GM23338 (cell line): ENCODE results near the gene TRPC6. TPM values are rescaled to one million over a fixed set of nuclear protein-coding genes. Genes with fewer than 3 reads are reported as not detected.

Experiments
- ATAC-seq: fragments of 200-7000 bp; cut with Tn5 transposase; 3 replicates; pipeline ENCODE4 v1.9.1; 2020
- DNase-seq: peaks from one replicate; pipeline ENCODE4 v3.0.0-alpha.2; 2015; ENCODE audit warnings: low spot score
- H2AFZ ChIP-seq: fragments of 200-600 bp; sonication (generic); 2 replicates; pipeline ENCODE4 v1.8.0; 2016; ENCODE audit warnings: antibody characterized with exemption, mild to moderate bottlenecking, moderate library complexity
- H3F3A ChIP-seq: fragments of 200-600 bp; sonication (generic); replicated peaks from 2 replicates; pipeline ENCODE4 v1.8.0; 2017; ENCODE audit warnings: antibody characterized with exemption, mixed run types, low read depth
- H3K27ac ChIP-seq: fragments of 200-600 bp; sonication (generic); 2 replicates; pipeline ENCODE4 v1.6.1; 2016; ENCODE audit warnings: low read depth
- H3K27me3 ChIP-seq: fragments of 200-600 bp; sonication (generic); 2 replicates; pipeline ENCODE4 v1.8.0; 2016; ENCODE audit warnings: mild to moderate bottlenecking, mixed run types, moderate library complexity; ENCODE audit not compliant: insufficient read depth
- H3K36me3 ChIP-seq: fragments of 200-600 bp; sonication (generic); 2 replicates; pipeline ENCODE4 v1.8.0; 2016; ENCODE audit warnings: mild to moderate bottlenecking; ENCODE audit not compliant: insufficient read depth
- H3K4me1 ChIP-seq: fragments of 200-600 bp; sonication (generic); 2 replicates; pipeline ENCODE4 v1.8.0; 2016; ENCODE audit warnings: mild to moderate bottlenecking, moderate library complexity; ENCODE audit not compliant: insufficient read depth
- H3K4me2 ChIP-seq: fragments of 200-600 bp; sonication (generic); 2 replicates; pipeline ENCODE4 v1.7.1; 2017; ENCODE audit warnings: mixed run types
- H3K4me3 ChIP-seq: fragments of 200-600 bp; sonication (generic); 2 replicates; pipeline ENCODE4 v1.6.1; 2016; ENCODE audit warnings: mixed run types
- H3K79me2 ChIP-seq: fragments of 200-600 bp; sonication (generic); replicated peaks from 2 replicates; pipeline ENCODE4 v1.8.0; 2017; ENCODE audit warnings: mild to moderate bottlenecking; ENCODE audit not compliant: insufficient read depth
- H3K9me2 ChIP-seq: fragments of 200-600 bp; sonication (generic); 2 replicates; pipeline ENCODE4 v1.8.0; 2017; ENCODE audit not compliant: insufficient read depth
- H4K20me1 ChIP-seq: fragments of 200-600 bp; sonication (generic); replicated peaks from 2 replicates; pipeline ENCODE4 v1.8.0; 2017; ENCODE audit warnings: mild to moderate bottlenecking; ENCODE audit not compliant: insufficient read depth
- H3K27ac Mint-ChIP-seq: 2 replicates; pipeline ENCODE4 v1.8.0; 2020; ENCODE audit warnings: inconsistent platforms, mild to moderate bottlenecking, moderate library complexity, mixed read lengths
- H3K27me3 Mint-ChIP-seq: 3 replicates; pipeline ENCODE4 v1.8.0; 2022; ENCODE audit warnings: low read depth, mild to moderate bottlenecking, moderate library complexity, mixed read lengths, inconsistent platforms; ENCODE audit not compliant: insufficient read depth, poor library complexity
- H3K36me3 Mint-ChIP-seq: 3 replicates; pipeline ENCODE4 v1.8.0; 2021; ENCODE audit warnings: low read depth, mild to moderate bottlenecking, inconsistent platforms, moderate library complexity, mixed read lengths
- H3K4me1 Mint-ChIP-seq: 3 replicates; pipeline ENCODE4 v1.8.0; 2020; ENCODE audit warnings: mild to moderate bottlenecking, inconsistent platforms, mixed read lengths
- H3K4me3 Mint-ChIP-seq: 3 replicates; pipeline ENCODE4 v1.8.0; 2021; ENCODE audit warnings: moderate library complexity, mild to moderate bottlenecking, inconsistent platforms, mixed read lengths
- H3K9me3 Mint-ChIP-seq: 3 replicates; pipeline ENCODE4 v1.8.0; 2020; ENCODE audit warnings: moderate library complexity, mild to moderate bottlenecking, inconsistent platforms, mixed read lengths
- CREB1 ChIP-seq: fragments of 250-450 bp; sonication (Bioruptor Pico); IDR thresholded peaks from 2 replicates; pipeline ENCODE4 v1.5.0; 2020; ENCODE audit warnings: low read depth, mild to moderate bottlenecking, moderate library complexity
- EZH2 ChIP-seq: fragments of 200-600 bp; sonication (generic); IDR thresholded peaks from one replicate; pipeline ENCODE4 v1.8.0; 2017; ENCODE audit warnings: antibody characterized with exemption, mild to moderate bottlenecking, low read depth; ENCODE audit not compliant: unreplicated experiment
- EZH2phosphoT487 ChIP-seq: fragments of 200-600 bp; sonication (generic); IDR thresholded peaks from one replicate; pipeline ENCODE4 v1.8.1; 2018; ENCODE audit warnings: antibody characterized with exemption; ENCODE audit not compliant: unreplicated experiment
- JUNB ChIP-seq: IDR thresholded peaks from one replicate; pipeline ENCODE4 v1.6.1; 2016; ENCODE audit warnings: antibody characterized with exemption; ENCODE audit not compliant: unreplicated experiment
- NANOG ChIP-seq: IDR thresholded peaks from 2 replicates; pipeline ENCODE4 v1.6.1; 2016; ENCODE audit warnings: antibody characterized with exemption, borderline replicate concordance
- POLR2AphosphoS5 ChIP-seq: IDR thresholded peaks from 2 replicates; pipeline ENCODE4 v1.6.1; 2016; ENCODE audit warnings: antibody characterized with exemption, low read depth
- STAT1 ChIP-seq: IDR thresholded peaks from one replicate; pipeline ENCODE4 v1.6.1; 2016; ENCODE audit warnings: antibody characterized with exemption; ENCODE audit not compliant: unreplicated experiment
- ZNF114 ChIP-seq: fragments of 250-450 bp; sonication (Bioruptor Pico); IDR thresholded peaks from 2 replicates; pipeline ENCODE4 v1.5.0; 2020; ENCODE audit warnings: mild to moderate bottlenecking, moderate library complexity
- ZNF331 ChIP-seq: fragments of 250-450 bp; sonication (Bioruptor Pico); IDR thresholded peaks from 2 replicates; pipeline ENCODE4 v1.5.0; 2020; ENCODE audit warnings: low read depth, mild to moderate bottlenecking, moderate library complexity
- polyA plus RNA-seq: library from polyadenylated mRNA; unstranded; fragments of >200 nt; fragmentation: Nextera tagmentation; extraction: Ambion mirVana; gene quantifications from 2 replicates; pipeline ENCODE4 v1.2.1, GENCODE V29; 2016
- total RNA-seq: library from RNA; depleted of rRNA; stranded (reverse); fragments of >200 nt; shearing (Covaris generic); gene quantifications from 2 replicates; pipeline ENCODE4 v1.2.3, GENCODE V29; 2014
- TF ChIP-seq, protein P1 (sequence below): IDR thresholded peaks from 2 replicates; pipeline ENCODE4 v1.6.1; 2016; ENCODE audit warnings: antibody characterized with exemption
- TF ChIP-seq, protein P2 (sequence below): IDR thresholded peaks from one replicate; pipeline ENCODE4 v1.6.1; 2018; ENCODE audit warnings: antibody characterized with exemption; ENCODE audit not compliant: unreplicated experiment
- TF ChIP-seq, protein P3 (sequence below): fragments of 250-450 bp; sonication (Bioruptor Pico); IDR thresholded peaks from 2 replicates; pipeline ENCODE4 v1.5.0; 2020; ENCODE audit warnings: mild to moderate bottlenecking, moderate library complexity
- TF ChIP-seq, protein P4 (sequence below), 2 experiments: fragments of 200-600 bp in 1 of 2; sonication (generic) in 1 of 2; conservative IDR thresholded peaks; 2 replicates each; pipeline versions ENCODE4 v1.5.1 to v1.6.1; 2016 to 2017; ENCODE audit warnings: antibody characterized with exemption in 2 of 2, low read depth in 2 of 2, mild to moderate bottlenecking in 2 of 2, moderate library complexity in 1 of 2

The TRPC6 gene
- total and polyA plus RNA-seq, 2 experiments from 2014 or later, result 0.05 to 4.4 TPM

- ATAC-seq (no peak), DNase-seq (no peak)
- Mint-ChIP-seq H3K27me3 (no peaks in the 10 kb centered on the region), H3K36me3 (no peaks in the 10 kb centered on the region), H3K27ac (no peak overlapping the region), H3K4me1 (peaks cover 20% of the 10 kb centered on the region), H3K9me3 (no peaks in the 10 kb centered on the region), H3K4me3 (no peak overlapping the region)
- Histone ChIP-seq H3K36me3 (no peaks in the 10 kb centered on the region), H3K4me3 (no peak overlapping the region), H3K79me2 (no peaks in the 10 kb centered on the region), H3K27me3 (no peaks in the 10 kb centered on the region), H3K4me1 (peaks cover 10% of the 10 kb centered on the region), H3K9me2 (no peaks in the 10 kb centered on the region), H4K20me1 (no peaks in the 10 kb centered on the region), H2AFZ (no peak overlapping the region), H3F3A (no peaks in the 10 kb centered on the region), H3K27ac (no peak overlapping the region), H3K4me2 (no peak overlapping the region)
- no peak for TF ChIP-seq STAT1
- no peak for TF ChIP-seq NANOG
- no peak for TF ChIP-seq CREB1
- TF ChIP-seq JUNB, result no peak
- no peak for TF ChIP-seq ZNF114
- TF ChIP-seq, protein P1, sequence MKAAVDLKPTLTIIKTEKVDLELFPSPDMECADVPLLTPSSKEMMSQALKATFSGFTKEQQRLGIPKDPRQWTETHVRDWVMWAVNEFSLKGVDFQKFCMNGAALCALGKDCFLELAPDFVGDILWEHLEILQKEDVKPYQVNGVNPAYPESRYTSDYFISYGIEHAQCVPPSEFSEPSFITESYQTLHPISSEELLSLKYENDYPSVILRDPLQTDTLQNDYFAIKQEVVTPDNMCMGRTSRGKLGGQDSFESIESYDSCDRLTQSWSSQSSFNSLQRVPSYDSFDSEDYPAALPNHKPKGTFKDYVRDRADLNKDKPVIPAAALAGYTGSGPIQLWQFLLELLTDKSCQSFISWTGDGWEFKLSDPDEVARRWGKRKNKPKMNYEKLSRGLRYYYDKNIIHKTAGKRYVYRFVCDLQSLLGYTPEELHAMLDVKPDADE, result no peak
- no peak for TF ChIP-seq EZH2
- no peak for TF ChIP-seq POLR2AphosphoS5
- TF ChIP-seq ZNF331 (CRISPR knock-in tag), result no peak
- no peak for TF ChIP-seq EZH2phosphoT487
- TF ChIP-seq, protein P2, sequence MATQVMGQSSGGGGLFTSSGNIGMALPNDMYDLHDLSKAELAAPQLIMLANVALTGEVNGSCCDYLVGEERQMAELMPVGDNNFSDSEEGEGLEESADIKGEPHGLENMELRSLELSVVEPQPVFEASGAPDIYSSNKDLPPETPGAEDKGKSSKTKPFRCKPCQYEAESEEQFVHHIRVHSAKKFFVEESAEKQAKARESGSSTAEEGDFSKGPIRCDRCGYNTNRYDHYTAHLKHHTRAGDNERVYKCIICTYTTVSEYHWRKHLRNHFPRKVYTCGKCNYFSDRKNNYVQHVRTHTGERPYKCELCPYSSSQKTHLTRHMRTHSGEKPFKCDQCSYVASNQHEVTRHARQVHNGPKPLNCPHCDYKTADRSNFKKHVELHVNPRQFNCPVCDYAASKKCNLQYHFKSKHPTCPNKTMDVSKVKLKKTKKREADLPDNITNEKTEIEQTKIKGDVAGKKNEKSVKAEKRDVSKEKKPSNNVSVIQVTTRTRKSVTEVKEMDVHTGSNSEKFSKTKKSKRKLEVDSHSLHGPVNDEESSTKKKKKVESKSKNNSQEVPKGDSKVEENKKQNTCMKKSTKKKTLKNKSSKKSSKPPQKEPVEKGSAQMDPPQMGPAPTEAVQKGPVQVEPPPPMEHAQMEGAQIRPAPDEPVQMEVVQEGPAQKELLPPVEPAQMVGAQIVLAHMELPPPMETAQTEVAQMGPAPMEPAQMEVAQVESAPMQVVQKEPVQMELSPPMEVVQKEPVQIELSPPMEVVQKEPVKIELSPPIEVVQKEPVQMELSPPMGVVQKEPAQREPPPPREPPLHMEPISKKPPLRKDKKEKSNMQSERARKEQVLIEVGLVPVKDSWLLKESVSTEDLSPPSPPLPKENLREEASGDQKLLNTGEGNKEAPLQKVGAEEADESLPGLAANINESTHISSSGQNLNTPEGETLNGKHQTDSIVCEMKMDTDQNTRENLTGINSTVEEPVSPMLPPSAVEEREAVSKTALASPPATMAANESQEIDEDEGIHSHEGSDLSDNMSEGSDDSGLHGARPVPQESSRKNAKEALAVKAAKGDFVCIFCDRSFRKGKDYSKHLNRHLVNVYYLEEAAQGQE, result no peak
- TF ChIP-seq, protein P3, sequence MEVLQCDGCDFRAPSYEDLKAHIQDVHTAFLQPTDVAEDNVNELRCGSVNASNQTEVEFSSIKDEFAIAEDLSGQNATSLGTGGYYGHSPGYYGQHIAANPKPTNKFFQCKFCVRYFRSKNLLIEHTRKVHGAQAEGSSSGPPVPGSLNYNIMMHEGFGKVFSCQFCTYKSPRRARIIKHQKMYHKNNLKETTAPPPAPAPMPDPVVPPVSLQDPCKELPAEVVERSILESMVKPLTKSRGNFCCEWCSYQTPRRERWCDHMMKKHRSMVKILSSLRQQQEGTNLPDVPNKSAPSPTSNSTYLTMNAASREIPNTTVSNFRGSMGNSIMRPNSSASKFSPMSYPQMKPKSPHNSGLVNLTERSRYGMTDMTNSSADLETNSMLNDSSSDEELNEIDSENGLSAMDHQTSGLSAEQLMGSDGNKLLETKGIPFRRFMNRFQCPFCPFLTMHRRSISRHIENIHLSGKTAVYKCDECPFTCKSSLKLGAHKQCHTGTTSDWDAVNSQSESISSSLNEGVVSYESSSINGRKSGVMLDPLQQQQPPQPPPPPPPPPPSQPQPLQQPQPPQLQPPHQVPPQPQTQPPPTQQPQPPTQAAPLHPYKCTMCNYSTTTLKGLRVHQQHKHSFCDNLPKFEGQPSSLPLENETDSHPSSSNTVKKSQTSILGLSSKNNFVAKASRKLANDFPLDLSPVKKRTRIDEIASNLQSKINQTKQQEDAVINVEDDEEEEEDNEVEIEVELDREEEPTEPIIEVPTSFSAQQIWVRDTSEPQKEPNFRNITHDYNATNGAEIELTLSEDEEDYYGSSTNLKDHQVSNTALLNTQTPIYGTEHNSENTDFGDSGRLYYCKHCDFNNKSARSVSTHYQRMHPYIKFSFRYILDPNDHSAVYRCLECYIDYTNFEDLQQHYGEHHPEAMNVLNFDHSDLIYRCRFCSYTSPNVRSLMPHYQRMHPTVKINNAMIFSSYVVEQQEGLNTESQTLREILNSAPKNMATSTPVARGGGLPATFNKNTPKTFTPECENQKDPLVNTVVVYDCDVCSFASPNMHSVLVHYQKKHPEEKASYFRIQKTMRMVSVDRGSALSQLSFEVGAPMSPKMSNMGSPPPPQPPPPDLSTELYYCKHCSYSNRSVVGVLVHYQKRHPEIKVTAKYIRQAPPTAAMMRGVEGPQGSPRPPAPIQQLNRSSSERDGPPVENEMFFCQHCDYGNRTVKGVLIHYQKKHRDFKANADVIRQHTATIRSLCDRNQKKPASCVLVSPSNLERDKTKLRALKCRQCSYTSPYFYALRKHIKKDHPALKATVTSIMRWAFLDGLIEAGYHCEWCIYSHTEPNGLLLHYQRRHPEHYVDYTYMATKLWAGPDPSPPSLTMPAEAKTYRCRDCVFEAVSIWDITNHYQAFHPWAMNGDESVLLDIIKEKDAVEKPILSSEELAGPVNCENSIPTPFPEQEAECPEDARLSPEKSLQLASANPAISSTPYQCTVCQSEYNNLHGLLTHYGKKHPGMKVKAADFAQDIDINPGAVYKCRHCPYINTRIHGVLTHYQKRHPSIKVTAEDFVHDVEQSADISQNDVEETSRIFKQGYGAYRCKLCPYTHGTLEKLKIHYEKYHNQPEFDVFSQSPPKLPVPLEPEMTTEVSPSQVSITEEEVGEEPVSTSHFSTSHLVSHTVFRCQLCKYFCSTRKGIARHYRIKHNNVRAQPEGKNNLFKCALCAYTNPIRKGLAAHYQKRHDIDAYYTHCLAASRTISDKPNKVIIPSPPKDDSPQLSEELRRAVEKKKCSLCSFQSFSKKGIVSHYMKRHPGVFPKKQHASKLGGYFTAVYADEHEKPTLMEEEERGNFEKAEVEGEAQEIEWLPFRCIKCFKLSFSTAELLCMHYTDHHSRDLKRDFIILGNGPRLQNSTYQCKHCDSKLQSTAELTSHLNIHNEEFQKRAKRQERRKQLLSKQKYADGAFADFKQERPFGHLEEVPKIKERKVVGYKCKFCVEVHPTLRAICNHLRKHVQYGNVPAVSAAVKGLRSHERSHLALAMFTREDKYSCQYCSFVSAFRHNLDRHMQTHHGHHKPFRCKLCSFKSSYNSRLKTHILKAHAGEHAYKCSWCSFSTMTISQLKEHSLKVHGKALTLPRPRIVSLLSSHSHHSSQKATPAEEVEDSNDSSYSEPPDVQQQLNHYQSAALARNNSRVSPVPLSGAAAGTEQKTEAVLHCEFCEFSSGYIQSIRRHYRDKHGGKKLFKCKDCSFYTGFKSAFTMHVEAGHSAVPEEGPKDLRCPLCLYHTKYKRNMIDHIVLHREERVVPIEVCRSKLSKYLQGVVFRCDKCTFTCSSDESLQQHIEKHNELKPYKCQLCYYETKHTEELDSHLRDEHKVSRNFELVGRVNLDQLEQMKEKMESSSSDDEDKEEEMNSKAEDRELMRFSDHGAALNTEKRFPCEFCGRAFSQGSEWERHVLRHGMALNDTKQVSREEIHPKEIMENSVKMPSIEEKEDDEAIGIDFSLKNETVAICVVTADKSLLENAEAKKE (CRISPR knock-in tag), result no peak
- TF ChIP-seq, protein P4, sequence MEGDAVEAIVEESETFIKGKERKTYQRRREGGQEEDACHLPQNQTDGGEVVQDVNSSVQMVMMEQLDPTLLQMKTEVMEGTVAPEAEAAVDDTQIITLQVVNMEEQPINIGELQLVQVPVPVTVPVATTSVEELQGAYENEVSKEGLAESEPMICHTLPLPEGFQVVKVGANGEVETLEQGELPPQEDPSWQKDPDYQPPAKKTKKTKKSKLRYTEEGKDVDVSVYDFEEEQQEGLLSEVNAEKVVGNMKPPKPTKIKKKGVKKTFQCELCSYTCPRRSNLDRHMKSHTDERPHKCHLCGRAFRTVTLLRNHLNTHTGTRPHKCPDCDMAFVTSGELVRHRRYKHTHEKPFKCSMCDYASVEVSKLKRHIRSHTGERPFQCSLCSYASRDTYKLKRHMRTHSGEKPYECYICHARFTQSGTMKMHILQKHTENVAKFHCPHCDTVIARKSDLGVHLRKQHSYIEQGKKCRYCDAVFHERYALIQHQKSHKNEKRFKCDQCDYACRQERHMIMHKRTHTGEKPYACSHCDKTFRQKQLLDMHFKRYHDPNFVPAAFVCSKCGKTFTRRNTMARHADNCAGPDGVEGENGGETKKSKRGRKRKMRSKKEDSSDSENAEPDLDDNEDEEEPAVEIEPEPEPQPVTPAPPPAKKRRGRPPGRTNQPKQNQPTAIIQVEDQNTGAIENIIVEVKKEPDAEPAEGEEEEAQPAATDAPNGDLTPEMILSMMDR (conservative IDR thresholded peaks at IDR 0.05; ENCODE audit: low read depth in 2 of 2), result no peak
These were observed 73.2 kb downstream of the TRPC6 start for GRCh38 chr11:101510591-101510990.
